Measurements from ENCODE around the gene CGB2. TPM values are rescaled to one million over a fixed set of nuclear protein-coding genes. Genes with fewer than 3 reads are reported as not detected.
A peak's percentile ranks its signal among the peaks of the same experiment; 100 is the strongest.
"Not testable (repeated sequence)": the region's sequence is repeated elsewhere in the genome, so short reads cannot be mapped to it uniquely, and the experiment has no call there.

CGB2 gene
- not detected for polyA plus RNA-seq

GRCh38 chr19:49031642-49032301, at the start of gene CGB2:
Gene CGB2, plus strand, starts transcription at chr19:49031890. Its CDS starts 206 bp downstream, at chr19:49032096.
- not testable (repeated sequence) for H3K4me3 Mint-ChIP-seq, H3K36me3 Mint-ChIP-seq, H3K9me3 Mint-ChIP-seq

GRCh38 chr19:48982280-48982679, 49.4 kb upstream of the CGB2 start:
- no peaks in the 10 kb centered on the region for H3K27me3 Mint-ChIP-seq
- peaks cover 7% of the 10 kb centered on the region for H3K36me3 Mint-ChIP-seq
- peaks cover 2 to 4% (median 3%) of the 10 kb centered on the region in 3 donors for H3K4me1 Mint-ChIP-seq
- no peak overlapping the region for H3K27ac Mint-ChIP-seq
- H3K4me3 Mint-ChIP-seq: no peak overlapping the region
- no peaks in the 10 kb centered on the region for H3K9me3 Mint-ChIP-seq

More at GRCh38 chr19:49031642-49032301, at the start of gene CGB2:
- H3K27me3 Mint-ChIP-seq, H3K4me1 Mint-ChIP-seq, H3K27ac Mint-ChIP-seq: not testable (repeated sequence)

- Mint-ChIP-seq H3K27me3 (peaks cover 2% of the 10 kb centered on the region), H3K4me3 (peak overlapping the region in 1 of 4 donors; percentile 17), H3K9me3 (no peaks in the 10 kb centered on the region), H3K4me1 (peaks cover 4 to 9% (median 7%) of the 10 kb centered on the region in 3 donors), H3K36me3 (peaks cover 11% of the 10 kb centered on the region), H3K27ac (no peak overlapping the region)
Observed at GRCh38 chr19:48985711-48986110, 46.0 kb upstream of the CGB2 start.

- H3K4me1 Mint-ChIP-seq: peaks cover 4 to 9% (median 7%) of the 10 kb centered on the region in 3 donors
- H3K27me3 Mint-ChIP-seq: peaks cover 2% of the 10 kb centered on the region
- no peak overlapping the region for H3K27ac Mint-ChIP-seq
- peaks cover 11% of the 10 kb centered on the region for H3K36me3 Mint-ChIP-seq
- peak overlapping the region in 1 of 4 donors; percentile 17 for H3K4me3 Mint-ChIP-seq
- H3K9me3 Mint-ChIP-seq: no peaks in the 10 kb centered on the region
Observed at GRCh38 chr19:48986211-48986610, 45.5 kb upstream of the CGB2 start.

GRCh38 chr19:48987323-48987722, 44.4 kb upstream of the CGB2 start:
- no peak overlapping the region for H3K4me3 Mint-ChIP-seq
- peaks cover 2% of the 10 kb centered on the region for H3K27me3 Mint-ChIP-seq
- H3K9me3 Mint-ChIP-seq: no peaks in the 10 kb centered on the region
- no peak overlapping the region for H3K27ac Mint-ChIP-seq
- H3K4me1 Mint-ChIP-seq: peaks cover 7 to 12% (median 8%) of the 10 kb centered on the region in 3 donors
- peaks cover 11% of the 10 kb centered on the region for H3K36me3 Mint-ChIP-seq

- Mint-ChIP-seq H3K9me3 (no peaks in the 10 kb centered on the region), H3K4me1 (peaks cover 9 to 15% (median 14%) of the 10 kb centered on the region in 3 donors), H3K27me3 (peaks cover 2% of the 10 kb centered on the region), H3K27ac (peak overlapping the region in 1 of 3 donors; percentile 47), H3K36me3 (peaks cover 10% of the 10 kb centered on the region), H3K4me3 (no peak overlapping the region)
Observed at GRCh38 chr19:48988286-48988685, 43.4 kb upstream of the CGB2 start.

- Mint-ChIP-seq H3K27me3 (peaks cover 2% of the 10 kb centered on the region), H3K36me3 (peaks cover 9% of the 10 kb centered on the region), H3K9me3 (no peaks in the 10 kb centered on the region), H3K4me1 (peaks cover 10 to 17% (median 16%) of the 10 kb centered on the region in 3 donors), H3K27ac (peak overlapping the region in 1 of 3 donors; percentile 47), H3K4me3 (no peak overlapping the region)
Observed at GRCh38 chr19:48988860-48989259, 42.8 kb upstream of the CGB2 start.

- H3K4me1 Mint-ChIP-seq: peaks cover 11 to 22% (median 22%) of the 10 kb centered on the region in 3 donors
- H3K36me3 Mint-ChIP-seq: peaks cover 9% of the 10 kb centered on the region
- peaks cover 2% of the 10 kb centered on the region for H3K27me3 Mint-ChIP-seq
- peak overlapping the region in 2 of 4 donors; percentile 7 to 17 for H3K4me3 Mint-ChIP-seq
- no peak overlapping the region for H3K27ac Mint-ChIP-seq
- H3K9me3 Mint-ChIP-seq: no peaks in the 10 kb centered on the region
Observed at GRCh38 chr19:48989701-48990291, 41.9 kb upstream of the CGB2 start.

GRCh38 chr19:48990400-48990799, 41.3 kb upstream of the CGB2 start:
- peak overlapping the region in 1 of 4 donors; percentile 7 for H3K4me3 Mint-ChIP-seq
- no peaks in the 10 kb centered on the region for H3K9me3 Mint-ChIP-seq
- H3K27me3 Mint-ChIP-seq: peaks cover 2% of the 10 kb centered on the region
- peaks cover 6% of the 10 kb centered on the region for H3K36me3 Mint-ChIP-seq
- peaks cover 14 to 27% (median 27%) of the 10 kb centered on the region in 3 donors for H3K4me1 Mint-ChIP-seq
- peak overlapping the region in 1 of 3 donors; percentile 9 for H3K27ac Mint-ChIP-seq

GRCh38 chr19:48991011-48991609, 40.6 kb upstream of the CGB2 start:
- Mint-ChIP-seq H3K27ac (no peak overlapping the region), H3K4me1 (peaks cover 14 to 27% (median 27%) of the 10 kb centered on the region in 3 donors), H3K27me3 (peaks cover 2% of the 10 kb centered on the region), H3K9me3 (no peaks in the 10 kb centered on the region), H3K4me3 (peak overlapping the region in 1 of 4 donors; percentile 29), H3K36me3 (peaks cover 5% of the 10 kb centered on the region)

- peak overlapping the region; percentile 93 to 98 (median 94) for H3K4me3 Mint-ChIP-seq
- peak overlapping the region; percentile 46 to 93 (median 83) for H3K27ac Mint-ChIP-seq
- peaks cover 5% of the 10 kb centered on the region for H3K36me3 Mint-ChIP-seq
- H3K27me3 Mint-ChIP-seq: peaks cover 2% of the 10 kb centered on the region
- no peaks in the 10 kb centered on the region for H3K9me3 Mint-ChIP-seq
- H3K4me1 Mint-ChIP-seq: peaks cover 14 to 27% (median 27%) of the 10 kb centered on the region in 3 donors
Observed at GRCh38 chr19:48991873-48992580, 39.7 kb upstream of the CGB2 start.

- Mint-ChIP-seq H3K27ac (peak overlapping the region; percentile 83 to 93 (median 89)), H3K36me3 (peaks cover 5% of the 10 kb centered on the region), H3K4me3 (peak overlapping the region; percentile 93 to 98 (median 94)), H3K9me3 (no peaks in the 10 kb centered on the region), H3K27me3 (no peaks in the 10 kb centered on the region), H3K4me1 (peaks cover 14 to 27% (median 27%) of the 10 kb centered on the region in 3 donors)
Observed at GRCh38 chr19:48992581-48993174, 39.0 kb upstream of the CGB2 start.

- Mint-ChIP-seq H3K4me3 (peak within 1 kb of the TSS; percentile 93 to 98 (median 94)), H3K4me1 (peaks cover 14 to 25% (median 24%) of the 10 kb centered on the region in 3 donors), H3K27me3 (no peaks in the 10 kb centered on the region), H3K9me3 (no peaks in the 10 kb centered on the region), H3K36me3 (peaks cover 5% of the 10 kb centered on the region), H3K27ac (peak within 1 kb of the TSS; percentile 83 to 99 (median 93))
Observed at GRCh38 chr19:48993175-48994034, 38.3 kb upstream of the CGB2 start, which contains the start of the genes GYS1 and RUVBL2. Gene GYS1, minus strand, starts transcription at chr19:48993309. Its CDS starts 197 bp downstream, at chr19:48993112. Gene RUVBL2, plus strand, starts transcription at chr19:48993887. Its CDS starts 25 bp downstream, at chr19:48993912.
